Transverse colon (tissue), 4 donors: ENCODE measurements around the gene COMMD8.

Source experiments
- CTCF ChIP-seq, 5 experiments: fragments of 200-600 bp in 3 of 5; fragments of 450-650 bp in 2 of 5; sonication (generic) in 3 of 5; IDR thresholded peaks; 1 replicate in 2 of 5; 2 replicates in 3 of 5; pipeline ENCODE4 v1.5.1; 2016 to 2017; ENCODE audit warnings: antibody characterized with exemption in 5 of 5, inconsistent platforms in 3 of 5, mild to moderate bottlenecking in 2 of 5, moderate library complexity in 1 of 5
- EP300 ChIP-seq: sonication (generic); formaldehyde crosslinking; IDR thresholded peaks from one replicate; pipeline ENCODE4 v1.6.1; 2017; ENCODE audit warnings: antibody characterized with exemption, low read depth
- POLR2A ChIP-seq: fragments of 450-650 bp; IDR thresholded peaks from one replicate; pipeline ENCODE4 v1.6.1; 2016; ENCODE audit warnings: antibody characterized with exemption, mild to moderate bottlenecking, moderate library complexity
- POLR2AphosphoS5 ChIP-seq, 3 donors: sonication (generic); formaldehyde crosslinking; IDR thresholded peaks; one replicate each; pipeline ENCODE4 v1.6.1; 2016; ENCODE audit warnings: antibody characterized with exemption in 3 of 3

GRCh38 chr4:47475411-47475810, 11.9 kb upstream of the COMMD8 start:
- TF ChIP-seq POLR2A (no peak), CTCF (IDR thresholded peaks at IDR 0.05) (no peak), EP300 (no peak), POLR2AphosphoS5 (IDR thresholded peaks at IDR 0.05) (no peak)
